Lower lobe of right lung (tissue), 2 donors: ENCODE results near the gene AP3S2. TPM values are rescaled to one million over a fixed set of nuclear protein-coding genes. Genes with fewer than 3 reads are reported as not detected.
A peak's percentile ranks its signal among the peaks of the same experiment; 100 is the strongest.

Experiments used
- ATAC-seq, 2 donors: fragments of 200-7000 bp; cut with Tn5 transposase; one replicate each; pipeline ENCODE4 v1.9.1; 2020 to 2022; ENCODE audit warnings: mild to moderate bottlenecking in 2 of 2, moderate library complexity in 2 of 2
- DNase-seq: peaks from one replicate; pipeline ENCODE4 v3.0.0-alpha.2; 2020
- H3K27ac ChIP-seq: fragments of 200-600 bp; one replicate; pipeline ENCODE4 v1.8.0; 2022
- H3K27me3 ChIP-seq: fragments of 200-600 bp; one replicate; pipeline ENCODE4 v1.8.0; 2022; ENCODE audit warnings: low read depth
- H3K36me3 ChIP-seq: fragments of 200-600 bp; one replicate; pipeline ENCODE4 v1.8.0; 2022; ENCODE audit warnings: mild to moderate bottlenecking
- H3K4me1 ChIP-seq: fragments of 200-600 bp; one replicate; pipeline ENCODE4 v1.8.0; 2022
- H3K4me3 ChIP-seq: fragments of 200-600 bp; one replicate; pipeline ENCODE4 v1.8.0; 2022; ENCODE audit warnings: mild to moderate bottlenecking
- H3K9me3 ChIP-seq: fragments of 200-600 bp; one replicate; pipeline ENCODE4 v1.8.0; 2022
- CTCF ChIP-seq: fragments of 200-600 bp; IDR thresholded peaks from one replicate; pipeline ENCODE4 v1.8.0; 2022; ENCODE audit warnings: antibody characterized with exemption, mild to moderate bottlenecking
- intact Hi-C: fragments of 100-400 bp; cut with DNase I; formaldehyde crosslinking; loops from one replicate; pipeline ENCODE4 v1.11.0; 2022
- total RNA-seq: library from RNA; stranded (reverse); fragmentation: NEBNext Ultra II Directional; extraction: Animal tissue kit (Norgen Biotek cat#: 25700); gene quantifications from one replicate; pipeline ENCODE4 v1.2.1, GENCODE V29; 2021
- donor health status: DM: no; HTN: yes; CAD: no; lungs with severe emphysema.

AP3S2 gene
- total RNA-seq, 1 donor from 2014 or later: 36.9 TPM

- intact Hi-C loops: no loop called here
- ATAC-seq (no peak), DNase-seq (no peak)
- Histone ChIP-seq H3K27ac (no peak overlapping the region), H3K36me3 (no peaks in the 10 kb centered on the region), H3K27me3 (no peaks in the 10 kb centered on the region), H3K4me1 (no peaks in the 10 kb centered on the region), H3K9me3 (no peaks in the 10 kb centered on the region), H3K4me3 (no peak overlapping the region)
- TF ChIP-seq CTCF: no peak
These were observed 42.4 kb upstream of the AP3S2 start for GRCh38 chr15:89936051-89936785.

- Histone ChIP-seq H3K27me3 (no peaks in the 10 kb centered on the region), H3K36me3 (no peaks in the 10 kb centered on the region), H3K9me3 (no peaks in the 10 kb centered on the region), H3K4me1 (no peaks in the 10 kb centered on the region), H3K27ac (no peak overlapping the region), H3K4me3 (no peak overlapping the region)
- TF ChIP-seq CTCF: no peak
- ATAC-seq (no peak), DNase-seq (no peak)
- intact Hi-C loops: no loop called here
These were observed 39.1 kb upstream of the AP3S2 start for GRCh38 chr15:89932880-89933279.

- H3K9me3 ChIP-seq: no peaks in the 10 kb centered on the region
- no peak overlapping the region for H3K4me3 ChIP-seq
- DNase-seq (no peak), ATAC-seq (no peak)
- no peaks in the 10 kb centered on the region for H3K4me1 ChIP-seq
- no peaks in the 10 kb centered on the region for H3K27me3 ChIP-seq
- intact Hi-C loops: no loop called here
- H3K36me3 ChIP-seq: no peaks in the 10 kb centered on the region
- H3K27ac ChIP-seq: no peak overlapping the region
- TF ChIP-seq CTCF: no peak
These were observed 34.6 kb upstream of the AP3S2 start for GRCh38 chr15:89928421-89928820.

GRCh38 chr15:89926158-89926557, 32.4 kb upstream of the AP3S2 start:
- Histone ChIP-seq H3K4me1 (no peaks in the 10 kb centered on the region), H3K27ac (no peak overlapping the region), H3K9me3 (no peaks in the 10 kb centered on the region), H3K36me3 (no peaks in the 10 kb centered on the region), H3K27me3 (no peaks in the 10 kb centered on the region), H3K4me3 (no peak overlapping the region)
- intact Hi-C loops: no loop called here
- TF ChIP-seq CTCF: no peak
- no peak for DNase-seq
- ATAC-seq: no peak

- Histone ChIP-seq H3K4me3 (no peak overlapping the region), H3K9me3 (no peaks in the 10 kb centered on the region), H3K27me3 (no peaks in the 10 kb centered on the region), H3K36me3 (no peaks in the 10 kb centered on the region), H3K27ac (peak overlapping the region; percentile 18), H3K4me1 (peaks cover 8% of the 10 kb centered on the region)
- no peak for TF ChIP-seq CTCF
- ATAC-seq (peak; percentile 76 to 90), DNase-seq (no peak)
- intact Hi-C loops: no loop called here
These were observed 23.8 kb upstream of the AP3S2 start for GRCh38 chr15:89917442-89918101.
